Measurements from ENCODE around the gene DPAGT1.

DNA sequence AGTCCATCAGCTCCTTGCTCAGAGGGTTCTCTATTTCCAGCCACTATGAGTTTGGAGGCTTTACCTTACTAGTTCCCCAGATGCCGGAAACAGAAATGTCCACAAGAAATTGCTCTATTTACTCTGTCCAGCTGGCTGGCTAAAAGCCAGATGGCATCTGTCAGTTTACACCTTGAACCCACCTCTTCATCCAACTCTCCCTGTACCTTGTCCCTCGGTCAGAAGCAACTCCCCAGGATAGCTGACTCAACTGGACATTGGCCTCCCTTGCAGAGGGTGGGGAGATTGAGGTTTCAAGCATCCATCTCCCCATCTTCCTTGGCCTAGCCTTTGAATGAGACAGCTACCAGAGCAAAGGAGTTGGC, 7.2 kb upstream of the DPAGT1 start:
- no peak for TF ChIP-seq POLR2A (IDR thresholded peaks at IDR 0.05)
- TF ChIP-seq, protein P1, sequence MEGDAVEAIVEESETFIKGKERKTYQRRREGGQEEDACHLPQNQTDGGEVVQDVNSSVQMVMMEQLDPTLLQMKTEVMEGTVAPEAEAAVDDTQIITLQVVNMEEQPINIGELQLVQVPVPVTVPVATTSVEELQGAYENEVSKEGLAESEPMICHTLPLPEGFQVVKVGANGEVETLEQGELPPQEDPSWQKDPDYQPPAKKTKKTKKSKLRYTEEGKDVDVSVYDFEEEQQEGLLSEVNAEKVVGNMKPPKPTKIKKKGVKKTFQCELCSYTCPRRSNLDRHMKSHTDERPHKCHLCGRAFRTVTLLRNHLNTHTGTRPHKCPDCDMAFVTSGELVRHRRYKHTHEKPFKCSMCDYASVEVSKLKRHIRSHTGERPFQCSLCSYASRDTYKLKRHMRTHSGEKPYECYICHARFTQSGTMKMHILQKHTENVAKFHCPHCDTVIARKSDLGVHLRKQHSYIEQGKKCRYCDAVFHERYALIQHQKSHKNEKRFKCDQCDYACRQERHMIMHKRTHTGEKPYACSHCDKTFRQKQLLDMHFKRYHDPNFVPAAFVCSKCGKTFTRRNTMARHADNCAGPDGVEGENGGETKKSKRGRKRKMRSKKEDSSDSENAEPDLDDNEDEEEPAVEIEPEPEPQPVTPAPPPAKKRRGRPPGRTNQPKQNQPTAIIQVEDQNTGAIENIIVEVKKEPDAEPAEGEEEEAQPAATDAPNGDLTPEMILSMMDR (IDR thresholded peaks at IDR 0.05) = no peak

Data from uterus (tissue), 2 donors.